Dermis blood vessel endothelial cell (primary cell): ENCODE data around the gene RBM14. TPM values are rescaled to one million over a fixed set of nuclear protein-coding genes. Genes with fewer than 3 reads are reported as not detected.
"Not testable (repeated sequence)": the region's sequence is repeated elsewhere in the genome, so short reads cannot be mapped to it uniquely, and the experiment has no call there.

Experiments
- DNase-seq: peaks from one replicate; pipeline ENCODE4 v3.0.0; 2010
- total RNA-seq: library from RNA; depleted of rRNA; stranded (reverse); fragments of >200 nt; gene quantifications from 2 replicates; pipeline ENCODE4 v1.2.3, GENCODE V29; 2014

The RBM14 gene
- total RNA-seq, 1 donor from 2014 or later, result 29.3 TPM

- no peak for DNase-seq
These were observed 21.2 kb downstream of the RBM14 start for GRCh38 chr11:66637557-66638176.

- peak; percentile 100 for DNase-seq
These were observed 22.0 kb downstream of the RBM14 start, which contains the start of gene RBM4 for GRCh38 chr11:66638177-66639065. TSS of gene RBM4 (plus strand) at chr11:66638703. CDS start at chr11:66639712, 1,009 bp downstream.

GRCh38 chr11:66639066-66639813 lies 22.8 kb downstream of the RBM14 start:
- DNase-seq, result peak; percentile 73

- DNase-seq, result not testable (repeated sequence)
These were observed 23.4 kb downstream of the RBM14 start for GRCh38 chr11:66639814-66640340.

DNA sequence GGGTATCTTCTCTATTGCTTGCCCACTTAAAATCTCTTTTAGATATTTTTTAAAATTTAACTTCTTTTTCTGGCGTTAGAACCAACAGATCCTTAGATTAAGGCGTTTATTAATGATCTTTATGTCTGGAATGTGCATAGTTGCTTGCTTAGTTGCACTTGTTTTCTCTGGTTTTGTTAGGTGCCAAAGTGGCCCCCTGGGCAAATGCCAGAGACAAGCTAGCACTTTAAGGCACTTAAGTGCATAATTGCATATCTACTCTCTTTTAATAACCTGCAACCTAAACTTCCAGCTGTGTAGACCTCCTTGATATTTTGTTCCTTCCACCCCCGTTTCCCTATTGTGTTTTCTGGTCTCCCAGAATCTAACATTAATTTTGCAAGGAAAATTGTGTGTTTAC lies 25.4 kb downstream of the RBM14 start:
- no peak for DNase-seq

GRCh38 chr11:66643745-66644437 lies 27.5 kb downstream of the RBM14 start:
- DNase-seq, result no peak

DNA sequence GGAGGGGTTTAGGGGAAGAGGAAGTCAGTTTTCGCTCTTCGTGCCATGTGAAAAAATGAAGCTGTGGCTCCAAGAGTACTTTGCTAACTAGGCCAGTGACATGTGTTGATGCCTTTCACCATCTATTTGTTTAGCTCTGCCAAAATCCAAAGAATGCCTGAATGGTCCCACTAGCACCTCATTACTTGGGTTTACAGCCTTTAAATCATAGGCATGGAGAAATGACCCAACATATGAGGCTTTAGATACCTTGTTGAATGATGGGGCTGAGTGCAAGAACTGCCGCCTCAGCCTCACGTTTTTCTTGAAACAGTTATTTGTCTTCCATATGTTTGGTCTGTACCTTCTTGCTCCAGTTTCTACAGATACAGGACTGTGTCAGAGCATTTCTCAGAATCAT lies 30.4 kb downstream of the RBM14 start:
- no peak for DNase-seq

DNA sequence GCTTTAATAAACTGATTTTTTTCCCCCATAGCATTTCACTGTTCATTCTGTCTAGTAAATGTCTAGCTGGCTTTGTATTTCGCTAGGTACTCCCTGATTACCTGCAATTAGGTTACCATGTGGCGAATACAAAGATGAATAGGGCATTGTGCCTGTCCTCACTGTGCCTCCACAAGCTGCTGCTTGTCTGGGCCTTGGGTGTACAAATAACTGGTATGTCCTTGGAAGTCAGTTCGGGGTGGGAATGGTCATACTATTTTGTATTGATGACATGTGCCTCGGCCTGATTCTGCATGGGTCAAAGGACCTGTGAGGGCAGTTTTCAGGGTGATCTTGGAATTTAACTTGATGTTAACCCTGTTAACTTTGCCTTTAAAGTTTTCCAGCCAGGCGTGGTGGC lies 33.5 kb downstream of the RBM14 start:
- no peak for DNase-seq

- peak; percentile 23 for DNase-seq
These were observed 34.6 kb downstream of the RBM14 start for GRCh38 chr11:66651016-66651415.

GRCh38 chr11:66652651-66653050 lies 36.2 kb downstream of the RBM14 start:
- no peak for DNase-seq

- DNase-seq, result no peak
These were observed 36.7 kb downstream of the RBM14 start for GRCh38 chr11:66653123-66653522.

DNA sequence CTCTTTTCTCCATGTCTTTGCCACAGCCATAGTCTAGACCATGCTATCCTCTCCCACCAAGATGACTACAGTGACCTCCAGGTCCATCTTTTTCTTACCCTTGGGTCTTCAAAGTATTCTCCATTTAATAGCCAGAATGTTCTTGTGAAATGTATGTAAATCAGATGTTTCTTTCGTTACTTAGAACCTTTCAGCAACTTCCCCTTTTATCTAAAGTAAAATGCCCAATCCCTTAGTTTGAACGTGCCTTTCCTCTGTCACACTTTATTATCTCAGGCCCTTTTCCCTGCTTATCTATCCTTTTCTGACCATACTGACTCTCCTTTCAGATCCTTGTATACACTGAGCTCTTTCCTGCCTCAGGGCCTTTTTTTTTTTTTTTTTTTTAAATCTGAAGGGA lies 43.3 kb downstream of the RBM14 start:
- DNase-seq, result no peak

GRCh38 chr11:66663741-66664296 lies 47.4 kb downstream of the RBM14 start:
- DNase-seq, result no peak

DNA sequence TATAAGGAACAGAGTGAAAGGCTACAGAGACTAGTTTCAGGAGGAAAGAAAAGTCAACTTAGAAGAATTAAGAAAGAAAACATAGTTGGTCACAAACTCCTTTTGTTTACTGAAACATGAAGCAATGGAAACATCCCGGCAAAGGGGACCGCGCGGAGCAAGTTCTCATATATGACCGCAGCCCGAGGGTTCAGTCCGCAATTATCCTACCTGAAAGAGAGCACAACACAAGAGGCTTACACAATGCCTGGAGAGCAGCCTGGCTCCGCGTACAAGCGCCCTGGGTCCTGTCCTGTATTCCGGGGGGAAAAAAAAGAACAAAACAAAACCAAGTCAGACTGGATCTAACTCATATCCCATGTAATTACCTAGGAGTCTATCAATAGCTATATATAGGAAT lies 48.9 kb downstream of the RBM14 start:
- no peak for DNase-seq

- no peak for DNase-seq
These were observed 54.4 kb downstream of the RBM14 start for GRCh38 chr11:66670816-66671215.

DNA sequence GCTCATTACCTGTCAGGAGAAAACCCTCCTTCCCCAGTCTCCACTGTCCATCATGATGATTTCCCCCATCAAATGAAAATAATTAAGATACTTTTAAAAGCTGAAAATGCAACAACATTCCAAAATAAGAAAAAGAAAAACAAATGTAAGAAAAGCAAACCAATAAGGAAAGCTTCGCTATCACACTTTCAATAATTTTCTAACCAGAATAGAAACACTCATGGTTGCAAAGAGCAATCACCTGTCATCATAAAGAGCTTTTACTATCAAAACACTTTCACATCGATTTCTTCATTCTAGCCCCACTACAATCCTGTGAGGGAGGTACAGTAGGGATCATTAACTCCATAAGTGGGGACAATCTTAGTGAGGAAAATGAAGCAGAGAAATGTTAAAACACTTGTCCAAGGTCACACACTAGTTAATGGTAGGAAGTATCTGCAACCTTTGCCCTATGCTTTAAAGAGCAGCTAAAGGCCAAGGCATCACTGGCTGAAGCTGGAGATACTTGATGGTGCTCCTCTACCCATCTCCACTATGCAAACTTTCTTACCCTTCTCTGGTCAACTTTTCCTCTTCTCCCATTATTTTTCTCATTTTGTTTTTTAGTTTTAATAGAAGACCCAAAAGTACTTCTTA lies 58.7 kb downstream of the RBM14 start:
- DNase-seq, result no peak

- DNase-seq, result no peak
These were observed 60.0 kb downstream of the RBM14 start for GRCh38 chr11:66676282-66676919.
